ENCODE results near the gene GSE1. TPM values are rescaled to one million over a fixed set of nuclear protein-coding genes. Genes with fewer than 3 reads are reported as not detected.

The GSE1 gene
- total and polyA plus RNA-seq, 9 of the 15 experiments (the other 6 are each of a cell fraction or from before 2014, with no cell fraction given): 12.2 to 244 (median 57.9) TPM

GRCh38 chr16:85665373-85665740 lies 52.2 kb downstream of the GSE1 start:
- ATAC-seq (no peak), FAIRE-seq (no peak), DNase-seq (ENCODE audit: extremely low read depth in 1 of 4, low spot score in 3 of 4) (no peak)
- TF ChIP-seq ZNF3 (CRISPR knock-in tag; IDR thresholded peaks at IDR 0.05) (no peak), RB1 (IDR thresholded peaks at IDR 0.05; ENCODE audit: low read depth) (no peak), RBM22 (IDR thresholded peaks at IDR 0.05; ENCODE audit: low read depth, low read length, poor library complexity, severe bottlenecking) (peak; percentile 34), POLR2A (conservative IDR thresholded peaks at IDR 0.05) (0 out of 2 replicates have a peak, but pooled peaks have one; percentile 11), NFATC3 (IDR thresholded peaks at IDR 0.05) (no peak)
- in situ Hi-C loops (cut with MboI) (no loop called here), intact Hi-C loops (cut with micrococcal nuclease) (no loop called here)
- CTCF ChIA-PET (ENCODE audit: low intra/inter-chr PET ratio): no interaction called here
- 96% methylated on average over 11 of the region's 12 CpGs for WGBS (ENCODE audit: insufficient coverage, low coverage, missing lambda C conversion rate)
- 0 out of 4 replicates have a peak overlapping the region, but pooled peaks of 1 of the 2 experiments have one; percentile 20 for H3K9ac ChIP-seq (ENCODE audit: insufficient read depth in 1 of 2, low read depth in 2 of 2, low read length in 2 of 2)
- no peak overlapping the region for H3K4me3 ChIP-seq
- H3K36me3 ChIP-seq (ENCODE audit: control insufficient read depth, insufficient read depth, low read length): peaks cover 99% of the 10 kb centered on the region
- peaks cover 16% of the 10 kb centered on the region; the same call in 2 of the 3 replicates for H3K79me2 ChIP-seq (ENCODE audit: control insufficient read depth, insufficient read depth, low read length)
- H4K20me1 ChIP-seq (replicated peaks; ENCODE audit: control insufficient read depth, insufficient read depth, low read length): peaks cover 26% of the 10 kb centered on the region
- no peak overlapping the region for H3K27ac ChIP-seq (ENCODE audit: extremely low read depth, low read depth, low read length)
- no peak overlapping the region for H3K4me2 ChIP-seq (ENCODE audit: insufficient read depth, low read length)
- H3K9me3 ChIP-seq (replicated peaks; ENCODE audit: control insufficient read depth, insufficient read depth, low read depth, low read length): no peaks in the 10 kb centered on the region
- no peaks in the 10 kb centered on the region for H3K27me3 ChIP-seq (ENCODE audit: control insufficient read depth in 2 of 2, insufficient read depth in 2 of 2, low read length in 2 of 2)
- H2AFZ ChIP-seq (ENCODE audit: low read depth, low read length): no peak overlapping the region
- BruUV-seq (replicated peaks): no TSS peak
- H3K9me1 ChIP-seq (ENCODE audit: control insufficient read depth, insufficient read depth, low read length): no peaks in the 10 kb centered on the region
- peaks cover 0 to 8% of the 10 kb centered on the region in 2 experiments; a peak in 1 of 5 replicates for H3K4me1 ChIP-seq (replicated peaks in 1 of 2; ENCODE audit: control insufficient read depth in 2 of 2, insufficient read depth in 2 of 2, low read length in 2 of 2)
- POLR2A ChIA-PET: interaction anchor here (1.6 kb wide), 1 partner anchor 17 kb away, joined by 4 read pairs; no protein-coding TSS in a partner anchor

- no peak for TF ChIP-seq ESRRB (CRISPR knock-in tag; IDR thresholded peaks at IDR 0.05; ENCODE audit: borderline replicate concordance)
- TF ChIP-seq HDGF (IDR thresholded peaks at IDR 0.05): no peak
- TF ChIP-seq NFIC (IDR thresholded peaks at IDR 0.05): no peak
- no peak for TF ChIP-seq ZBED1 (IDR thresholded peaks at IDR 0.05)
- peak; percentile 47 for TF ChIP-seq POLR2G (IDR thresholded peaks at IDR 0.05; ENCODE audit: low read depth, low read length)
- TF ChIP-seq EGR1 (conservative IDR thresholded peaks at IDR 0.05): no peak
- 0 out of 4 replicates have a peak overlapping the region, but pooled peaks of 1 of the 2 experiments have one; percentile 1 for H3K9ac ChIP-seq (ENCODE audit: insufficient read depth in 1 of 2, low read depth in 2 of 2, low read length in 2 of 2)
- CTCF ChIA-PET (ENCODE audit: low intra/inter-chr PET ratio): no interaction called here
- H3K79me2 ChIP-seq (ENCODE audit: control insufficient read depth, insufficient read depth, low read length): peaks cover 16% of the 10 kb centered on the region; the same call in 1 of the 3 replicates
- POLR2A ChIA-PET: interaction anchor here (0.7 to 1.6 kb wide), 3 partner anchors 9 to 17 kb away, joined by 3 to 4 read pairs (median 4); no protein-coding TSS in a partner anchor
- no peak overlapping the region for H3K4me3 ChIP-seq
- H3K9me1 ChIP-seq (ENCODE audit: control insufficient read depth, insufficient read depth, low read length): no peaks in the 10 kb centered on the region
- WGBS (ENCODE audit: insufficient coverage, low coverage, missing lambda C conversion rate): 94% methylated on average over 11 of the region's 13 CpGs
- DNase-seq (ENCODE audit: extremely low read depth in 1 of 4, low spot score in 3 of 4) (no peak), ATAC-seq (no peak), FAIRE-seq (no peak)
- in situ Hi-C loops (cut with MboI) (no loop called here), intact Hi-C loops (cut with micrococcal nuclease) (no loop called here)
- peaks cover 29% of the 10 kb centered on the region for H4K20me1 ChIP-seq (replicated peaks; ENCODE audit: control insufficient read depth, insufficient read depth, low read length)
- peaks cover 100% of the 10 kb centered on the region for H3K36me3 ChIP-seq (ENCODE audit: control insufficient read depth, insufficient read depth, low read length)
- no peak overlapping the region for H3K4me2 ChIP-seq (ENCODE audit: insufficient read depth, low read length)
- no peaks in the 10 kb centered on the region for H3K27me3 ChIP-seq (ENCODE audit: control insufficient read depth in 2 of 2, insufficient read depth in 2 of 2, low read length in 2 of 2)
- no TSS peak for BruUV-seq (replicated peaks)
- H3K4me1 ChIP-seq (replicated peaks in 1 of 2; ENCODE audit: control insufficient read depth in 2 of 2, insufficient read depth in 2 of 2, low read length in 2 of 2): peaks cover 0 to 8% of the 10 kb centered on the region in 2 experiments; a peak in 1 of 5 replicates
- H3K27ac ChIP-seq (ENCODE audit: extremely low read depth, low read depth, low read length): no peak overlapping the region
- no peak overlapping the region for H2AFZ ChIP-seq (ENCODE audit: low read depth, low read length)
- no peaks in the 10 kb centered on the region for H3K9me3 ChIP-seq (replicated peaks; ENCODE audit: control insufficient read depth, insufficient read depth, low read depth, low read length)
Observed at GRCh38 chr16:85665929-85666328, 52.8 kb downstream of the GSE1 start.
